Measurements from ENCODE around the gene DIAPH3.

The DIAPH3 gene

GRCh38 chr13:60182907-60183306 is 19.2 kb upstream of the DIAPH3 start:
- ChIA-PET POLR2A (ENCODE audit: low non-redundant PET) (no interaction called here), CTCF (no interaction called here)
- no peak overlapping the region for H3K27ac ChIP-seq
- DNase-seq (ENCODE audit: low spot score) = no peak
- TF ChIP-seq, protein P1, sequence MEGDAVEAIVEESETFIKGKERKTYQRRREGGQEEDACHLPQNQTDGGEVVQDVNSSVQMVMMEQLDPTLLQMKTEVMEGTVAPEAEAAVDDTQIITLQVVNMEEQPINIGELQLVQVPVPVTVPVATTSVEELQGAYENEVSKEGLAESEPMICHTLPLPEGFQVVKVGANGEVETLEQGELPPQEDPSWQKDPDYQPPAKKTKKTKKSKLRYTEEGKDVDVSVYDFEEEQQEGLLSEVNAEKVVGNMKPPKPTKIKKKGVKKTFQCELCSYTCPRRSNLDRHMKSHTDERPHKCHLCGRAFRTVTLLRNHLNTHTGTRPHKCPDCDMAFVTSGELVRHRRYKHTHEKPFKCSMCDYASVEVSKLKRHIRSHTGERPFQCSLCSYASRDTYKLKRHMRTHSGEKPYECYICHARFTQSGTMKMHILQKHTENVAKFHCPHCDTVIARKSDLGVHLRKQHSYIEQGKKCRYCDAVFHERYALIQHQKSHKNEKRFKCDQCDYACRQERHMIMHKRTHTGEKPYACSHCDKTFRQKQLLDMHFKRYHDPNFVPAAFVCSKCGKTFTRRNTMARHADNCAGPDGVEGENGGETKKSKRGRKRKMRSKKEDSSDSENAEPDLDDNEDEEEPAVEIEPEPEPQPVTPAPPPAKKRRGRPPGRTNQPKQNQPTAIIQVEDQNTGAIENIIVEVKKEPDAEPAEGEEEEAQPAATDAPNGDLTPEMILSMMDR (conservative IDR thresholded peaks at IDR 0.05; ENCODE audit: low read depth) = no peak

DNA sequence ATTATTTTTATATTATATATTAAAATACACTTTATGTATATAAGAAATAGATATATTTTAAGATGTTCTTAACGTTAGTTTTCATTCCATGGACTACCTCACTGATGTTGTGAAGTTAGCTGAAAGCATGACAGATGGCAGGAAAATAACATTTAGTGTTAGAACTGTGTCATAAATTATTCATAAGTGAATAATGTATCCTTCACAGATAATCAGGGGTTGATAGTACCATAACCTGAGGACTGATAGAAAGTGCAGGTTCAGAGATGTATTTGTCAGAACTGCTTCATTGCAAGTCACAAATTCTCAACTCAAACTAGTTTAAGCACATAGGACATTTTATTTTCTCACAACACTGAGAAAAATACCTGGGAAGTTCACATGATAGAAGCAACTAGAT is 14.6 kb upstream of the DIAPH3 start:
- no peak for DNase-seq (ENCODE audit: low spot score)
- CTCF ChIA-PET = no interaction called here
- no peak overlapping the region for H3K27ac ChIP-seq
- TF ChIP-seq, protein P1 (conservative IDR thresholded peaks at IDR 0.05; ENCODE audit: low read depth) = no peak
- POLR2A ChIA-PET (ENCODE audit: low non-redundant PET) = no interaction called here

DNA sequence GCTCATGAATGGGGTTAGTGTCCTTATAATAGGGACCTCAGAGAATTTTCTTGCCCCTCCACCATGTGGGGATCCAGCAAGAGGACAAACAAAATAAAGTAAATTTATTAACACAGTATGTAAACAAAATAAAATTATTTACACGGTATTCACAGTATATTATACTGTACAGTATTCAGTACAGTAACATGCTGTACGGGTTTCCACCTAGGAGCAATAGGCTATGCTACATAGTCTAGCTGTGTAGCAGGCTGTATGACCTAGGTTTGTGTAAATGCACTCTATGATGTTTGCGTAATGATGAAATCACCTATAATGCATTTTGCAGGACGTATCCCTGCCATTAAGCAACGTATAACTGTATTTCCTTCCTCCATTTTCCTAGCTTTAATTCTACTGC is 11.8 kb upstream of the DIAPH3 start:
- TF ChIP-seq, protein P1 (conservative IDR thresholded peaks at IDR 0.05; ENCODE audit: low read depth) = no peak
- ChIA-PET POLR2A (ENCODE audit: low non-redundant PET) (no interaction called here), CTCF (no interaction called here)
- DNase-seq (ENCODE audit: low spot score) = no peak
- no peak overlapping the region for H3K27ac ChIP-seq

DNA sequence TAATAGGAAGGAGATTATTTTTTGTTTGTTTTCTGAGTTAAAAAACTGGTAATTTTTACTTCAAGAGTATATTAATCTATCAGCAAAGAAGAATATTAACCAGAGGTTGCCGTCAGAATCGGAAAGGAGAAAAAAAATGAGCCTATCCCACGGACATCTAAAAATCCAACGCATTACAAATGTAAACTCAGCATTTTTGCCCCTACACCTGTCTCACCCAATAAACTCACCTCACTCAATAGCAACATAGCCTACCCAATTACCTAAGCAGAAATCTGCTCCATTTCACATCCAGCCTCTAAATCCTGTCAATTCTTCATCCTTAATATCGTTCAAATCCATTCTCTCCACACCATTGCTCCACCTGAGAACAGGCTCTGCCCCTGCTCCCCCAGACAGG is 10.4 kb upstream of the DIAPH3 start:
- CTCF ChIA-PET = no interaction called here

GRCh38 chr13:60172111-60172510 is 8.4 kb upstream of the DIAPH3 start:
- no peak for DNase-seq (ENCODE audit: low spot score)
- TF ChIP-seq, protein P1 (conservative IDR thresholded peaks at IDR 0.05; ENCODE audit: low read depth) = no peak
- H3K27ac ChIP-seq = no peak overlapping the region
- ChIA-PET POLR2A (ENCODE audit: low non-redundant PET) (no interaction called here), CTCF (no interaction called here)

More for the DNA sequence above, 10.4 kb upstream of the DIAPH3 start:
- TF ChIP-seq, protein P1 (conservative IDR thresholded peaks at IDR 0.05; ENCODE audit: low read depth) = no peak
- no peak overlapping the region for H3K27ac ChIP-seq
- POLR2A ChIA-PET (ENCODE audit: low non-redundant PET) = no interaction called here
- no peak for DNase-seq (ENCODE audit: low spot score)

DNA sequence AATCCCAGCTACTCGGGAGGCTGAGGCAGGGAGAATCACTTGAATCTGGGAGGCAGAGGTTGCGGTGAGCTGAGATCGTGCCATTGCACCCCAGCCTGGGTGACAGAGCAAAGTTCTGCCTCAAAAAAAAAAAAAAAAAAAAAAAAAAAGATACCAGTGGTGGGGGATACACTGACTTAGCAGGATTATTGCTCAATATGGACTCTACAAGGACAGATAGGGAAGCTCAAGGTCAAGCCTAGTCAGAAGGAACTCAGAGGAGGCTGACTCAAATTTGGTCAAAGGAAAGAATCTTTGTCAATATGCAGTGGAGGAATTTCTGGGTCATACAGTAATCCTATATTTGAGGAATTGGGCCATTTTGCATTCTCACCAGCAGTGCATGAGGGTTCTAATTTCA is 6.7 kb upstream of the DIAPH3 start:
- H3K27ac ChIP-seq = no peak overlapping the region
- POLR2A ChIA-PET (ENCODE audit: low non-redundant PET) = no interaction called here
- CTCF ChIA-PET = no interaction called here
- DNase-seq (ENCODE audit: low spot score) = no peak
- TF ChIP-seq, protein P1 (conservative IDR thresholded peaks at IDR 0.05; ENCODE audit: low read depth) = no peak

Measured in RWPE1 (cell line).